ENCODE measurements around the gene ICA1.

ICA1 gene

DNA sequence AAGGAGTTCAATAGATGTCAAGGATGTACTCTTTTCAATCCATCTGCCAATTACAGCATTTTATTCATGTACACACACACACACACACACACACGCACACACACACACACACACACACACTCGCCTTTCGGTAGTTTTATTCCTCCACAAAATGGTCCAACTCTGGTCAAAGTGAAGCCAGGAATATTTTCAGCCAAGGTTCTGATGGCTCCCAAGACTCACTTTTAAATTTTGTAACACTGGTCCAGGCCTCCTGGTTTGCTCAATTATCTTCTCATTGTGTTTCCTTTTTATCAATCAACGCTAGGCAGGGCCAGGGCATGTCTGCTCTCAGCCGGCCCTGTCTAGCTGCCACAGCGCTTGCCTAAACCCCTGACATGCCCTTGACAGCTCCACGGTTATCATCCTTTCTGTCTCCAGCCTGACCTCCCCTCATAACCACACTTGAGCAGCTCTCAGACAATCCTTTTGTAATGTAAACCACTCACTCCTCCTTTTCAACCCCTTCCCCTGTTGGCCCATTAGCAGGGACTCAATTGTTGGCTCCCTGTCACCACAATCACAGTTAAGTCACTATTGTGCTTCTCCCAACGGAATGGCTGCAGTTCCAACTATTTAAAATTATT, 115.1 kb downstream of the ICA1 start:
- CTCF ChIA-PET = interaction anchor here (0.7 kb wide), 1 partner anchor 43 kb away, joined by 3 read pairs; no protein-coding TSS in a partner anchor

DNA sequence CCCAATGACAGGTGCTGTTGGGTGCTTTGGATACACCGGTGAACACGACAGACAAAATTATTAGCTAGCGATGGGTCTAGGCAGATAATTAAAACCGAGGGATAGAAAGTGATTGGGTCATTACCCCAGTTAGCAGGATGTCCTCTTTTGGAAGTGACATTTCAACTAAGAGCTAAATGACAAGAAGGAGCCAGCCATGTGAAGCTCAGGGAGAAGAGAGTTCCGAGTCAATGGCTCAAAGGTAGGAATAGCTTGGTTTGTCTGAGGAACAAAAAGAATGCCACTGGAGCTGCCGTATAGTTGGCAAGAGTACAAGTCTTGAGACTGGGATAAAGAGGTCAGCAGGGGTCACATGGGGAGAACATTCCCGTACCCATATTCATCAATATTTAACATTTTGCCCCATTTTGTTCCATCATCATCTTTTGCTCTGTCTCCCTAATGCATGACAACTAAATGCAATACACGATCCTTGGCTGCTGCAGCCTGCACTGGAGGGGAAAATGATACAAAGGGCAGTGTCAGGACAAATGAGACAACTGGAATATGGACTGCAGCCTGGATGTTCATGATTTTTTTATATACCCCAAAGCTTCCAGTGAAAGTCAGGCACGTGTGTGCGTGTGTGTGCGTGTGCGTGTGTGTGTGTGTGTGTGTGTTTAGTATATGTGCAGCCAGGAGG, 115.7 kb downstream of the ICA1 start:
- TF ChIP-seq, protein P1, sequence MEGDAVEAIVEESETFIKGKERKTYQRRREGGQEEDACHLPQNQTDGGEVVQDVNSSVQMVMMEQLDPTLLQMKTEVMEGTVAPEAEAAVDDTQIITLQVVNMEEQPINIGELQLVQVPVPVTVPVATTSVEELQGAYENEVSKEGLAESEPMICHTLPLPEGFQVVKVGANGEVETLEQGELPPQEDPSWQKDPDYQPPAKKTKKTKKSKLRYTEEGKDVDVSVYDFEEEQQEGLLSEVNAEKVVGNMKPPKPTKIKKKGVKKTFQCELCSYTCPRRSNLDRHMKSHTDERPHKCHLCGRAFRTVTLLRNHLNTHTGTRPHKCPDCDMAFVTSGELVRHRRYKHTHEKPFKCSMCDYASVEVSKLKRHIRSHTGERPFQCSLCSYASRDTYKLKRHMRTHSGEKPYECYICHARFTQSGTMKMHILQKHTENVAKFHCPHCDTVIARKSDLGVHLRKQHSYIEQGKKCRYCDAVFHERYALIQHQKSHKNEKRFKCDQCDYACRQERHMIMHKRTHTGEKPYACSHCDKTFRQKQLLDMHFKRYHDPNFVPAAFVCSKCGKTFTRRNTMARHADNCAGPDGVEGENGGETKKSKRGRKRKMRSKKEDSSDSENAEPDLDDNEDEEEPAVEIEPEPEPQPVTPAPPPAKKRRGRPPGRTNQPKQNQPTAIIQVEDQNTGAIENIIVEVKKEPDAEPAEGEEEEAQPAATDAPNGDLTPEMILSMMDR (IDR thresholded peaks at IDR 0.05; ENCODE audit: insufficient read depth, low read length, missing control alignments) = no peak
- ChIA-PET CTCF (interaction anchor here (0.7 kb wide), 1 partner anchor 44 kb away, joined by 3 read pairs; no protein-coding TSS in a partner anchor), POLR2A (no interaction called here)
- DNase-seq (ENCODE audit: low read depth, low spot score) = no peak
- H3K4me3 ChIP-seq (ENCODE audit: low read depth, low read length) = no peak overlapping the region

More for the DNA sequence above, 115.1 kb downstream of the ICA1 start:
- DNase-seq (ENCODE audit: low read depth, low spot score) = no peak
- TF ChIP-seq, protein P1 (IDR thresholded peaks at IDR 0.05; ENCODE audit: insufficient read depth, low read length, missing control alignments) = no peak
- POLR2A ChIA-PET = no interaction called here
- H3K4me3 ChIP-seq (ENCODE audit: low read depth, low read length) = no peak overlapping the region

DNA sequence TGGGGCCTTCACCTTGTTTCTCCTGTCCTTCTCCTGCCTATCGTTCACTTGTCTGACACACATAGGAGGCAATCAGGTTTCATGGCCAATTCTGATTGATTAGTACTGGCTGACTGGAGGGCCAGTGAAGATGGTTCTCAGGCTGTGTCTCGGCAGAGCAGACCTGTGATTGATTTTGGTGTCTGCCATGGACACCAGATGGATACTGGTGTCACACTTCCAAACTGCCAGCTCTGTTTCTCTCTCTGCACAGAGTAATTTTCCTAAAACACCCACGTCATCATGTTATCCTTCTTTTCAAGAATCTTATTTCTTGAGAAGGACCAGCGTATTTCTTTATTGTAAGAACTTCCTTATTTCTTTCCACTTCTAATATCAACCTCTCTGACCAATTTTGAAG, 117.1 kb downstream of the ICA1 start:
- TF ChIP-seq, protein P1 (IDR thresholded peaks at IDR 0.05; ENCODE audit: insufficient read depth, low read length, missing control alignments) = no peak
- no peak for DNase-seq (ENCODE audit: low read depth, low spot score)
- ChIA-PET POLR2A (no interaction called here), CTCF (no interaction called here)
- no peak overlapping the region for H3K4me3 ChIP-seq (ENCODE audit: low read depth, low read length)

DNA sequence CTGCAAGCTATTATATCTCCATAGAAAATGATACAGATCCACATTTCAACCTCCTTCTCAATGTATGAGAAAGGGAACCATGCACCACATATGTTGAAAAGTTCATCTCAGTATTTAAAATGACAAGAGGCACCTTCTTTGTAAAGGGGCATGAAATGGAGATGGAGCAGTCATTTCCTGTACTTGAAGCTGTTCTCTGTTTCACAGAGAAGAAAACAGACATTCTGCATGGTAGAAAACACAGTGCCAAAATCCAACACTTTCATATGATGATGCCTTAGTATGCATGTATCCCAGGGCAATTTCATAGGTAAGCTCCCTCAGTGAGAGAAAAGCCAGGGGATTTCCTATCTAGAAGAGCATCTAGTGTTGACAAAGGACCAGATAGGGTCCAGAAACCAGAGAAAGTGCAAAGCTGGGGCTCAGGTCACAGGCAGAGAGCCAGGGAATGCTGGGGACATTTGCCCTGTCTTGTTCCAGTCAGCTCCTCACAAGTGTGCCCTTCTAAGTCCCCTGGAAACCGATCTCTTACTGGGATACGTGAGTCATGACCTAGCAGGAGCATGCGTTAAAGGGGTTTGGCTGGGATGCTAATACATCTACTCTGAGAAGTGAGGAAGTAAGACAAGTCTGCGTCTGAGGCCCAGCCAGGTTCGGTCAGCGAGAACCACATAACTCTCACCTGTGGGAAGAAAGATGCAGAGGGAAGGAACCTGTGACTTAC, 118.7 kb downstream of the ICA1 start:
- CTCF ChIA-PET = no interaction called here

DNA sequence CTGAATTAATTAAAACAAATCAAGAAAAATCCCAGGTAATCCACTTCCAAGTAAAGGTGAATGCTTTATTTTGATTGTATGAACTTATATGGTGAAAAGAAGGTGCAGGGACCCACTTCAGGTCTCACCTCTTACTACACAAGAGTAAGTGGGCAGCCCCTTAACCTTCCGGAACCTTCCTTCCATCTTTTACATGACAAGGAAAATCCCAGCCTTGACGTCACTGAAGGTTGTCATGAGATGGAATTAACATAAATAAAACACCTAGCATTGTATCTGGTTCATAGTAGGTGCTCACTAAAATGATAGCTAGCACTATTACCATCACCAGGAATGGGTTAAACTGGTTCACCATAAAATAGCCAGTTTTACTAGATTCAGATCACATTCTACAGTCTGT, 119.5 kb downstream of the ICA1 start:
- TF ChIP-seq, protein P1 (IDR thresholded peaks at IDR 0.05; ENCODE audit: insufficient read depth, low read length, missing control alignments) = no peak
- POLR2A ChIA-PET = no interaction called here
- CTCF ChIA-PET = no interaction called here
- no peak overlapping the region for H3K4me3 ChIP-seq (ENCODE audit: low read depth, low read length)
- no peak for DNase-seq (ENCODE audit: low read depth, low spot score)

More for the DNA sequence above, 118.7 kb downstream of the ICA1 start:
- POLR2A ChIA-PET = no interaction called here
- no peak overlapping the region for H3K4me3 ChIP-seq (ENCODE audit: low read depth, low read length)
- no peak for DNase-seq (ENCODE audit: low read depth, low spot score)
- TF ChIP-seq, protein P1 (IDR thresholded peaks at IDR 0.05; ENCODE audit: insufficient read depth, low read length, missing control alignments) = no peak

DNA sequence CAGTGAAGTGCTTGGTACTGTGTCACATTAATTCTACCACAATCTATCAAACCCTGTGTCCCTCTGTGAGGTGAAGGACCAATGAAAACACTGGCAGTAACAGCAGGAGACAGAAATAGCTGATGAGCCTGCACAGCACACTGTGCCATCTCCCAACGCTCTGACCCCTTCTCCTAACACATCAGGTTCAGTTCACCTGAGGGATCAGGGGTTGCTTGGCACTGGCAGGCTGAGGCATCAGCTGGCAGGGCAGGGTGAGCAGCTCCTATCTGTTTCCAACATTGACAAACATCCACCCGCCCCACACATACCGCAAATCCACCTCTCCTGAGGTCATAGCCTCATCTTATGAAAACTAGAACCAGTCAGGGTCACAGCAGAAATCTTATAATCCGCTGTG, 120.9 kb downstream of the ICA1 start:
- POLR2A ChIA-PET = no interaction called here
- no peak overlapping the region for H3K4me3 ChIP-seq (ENCODE audit: low read depth, low read length)
- CTCF ChIA-PET = no interaction called here
- TF ChIP-seq, protein P1 (IDR thresholded peaks at IDR 0.05; ENCODE audit: insufficient read depth, low read length, missing control alignments) = no peak
- no peak for DNase-seq (ENCODE audit: low read depth, low spot score)
